Activated T-helper 1 cell treated with anti-CD3 and anti-CD28 coated beads, Interleukin-12 subunit alpha, Interleukin-12 subunit beta, Interleukin-2, Interleukin-4 antibody, amounts not matched to agents 30 ng/mL and 10 ng/mL and 1 ng/mL, durations not matched to agents 14 hours and 24 hours and 36 hours (primary cell): ENCODE results near the gene USP20. TPM values are rescaled to one million over a fixed set of nuclear protein-coding genes. Genes with fewer than 3 reads are reported as not detected.

Experiments used
- DNase-seq: peaks from one replicate; pipeline ENCODE4 v3.0.0; 2021; ENCODE audit warnings: low spot score
- H3K27ac Mint-ChIP-seq: one replicate; pipeline ENCODE4 v1.8.0; 2021; ENCODE audit warnings: mild to moderate bottlenecking, mixed read lengths
- H3K27me3 Mint-ChIP-seq: one replicate; pipeline ENCODE4 v1.8.0; 2022; ENCODE audit warnings: mild to moderate bottlenecking, moderate library complexity, mixed read lengths; ENCODE audit not compliant: insufficient read depth
- H3K36me3 Mint-ChIP-seq: one replicate; pipeline ENCODE4 v1.8.0; 2021; ENCODE audit warnings: low read depth, mixed read lengths
- H3K4me1 Mint-ChIP-seq: one replicate; pipeline ENCODE4 v1.8.0; 2021; ENCODE audit warnings: low read depth, mixed read lengths
- H3K4me3 Mint-ChIP-seq: one replicate; pipeline ENCODE4 v1.8.0; 2021; ENCODE audit warnings: mild to moderate bottlenecking, moderate library complexity, mixed read lengths
- H3K9me3 Mint-ChIP-seq: one replicate; pipeline ENCODE4 v1.8.0; 2021; ENCODE audit warnings: mixed read lengths
- intact Hi-C: fragments of 100-400 bp; cut with micrococcal nuclease; formaldehyde crosslinking; loops from one replicate; pipeline ENCODE4 v1.15.1; 2024
- total RNA-seq: library from RNA; stranded (reverse); gene quantifications from 2 replicates; pipeline ENCODE4 v1.2.3, GENCODE V29; 2022

Gene USP20
- total RNA-seq, 1 donor from 2014 or later, result 50.2 TPM

- H3K9me3 Mint-ChIP-seq, result no peaks in the 10 kb centered on the region
- intact Hi-C loops, result no loop called here
- no peaks in the 10 kb centered on the region for H3K27me3 Mint-ChIP-seq
- H3K4me1 Mint-ChIP-seq, result peaks cover 10% of the 10 kb centered on the region
- H3K36me3 Mint-ChIP-seq, result peaks cover 21% of the 10 kb centered on the region
- no peak for DNase-seq
- H3K27ac Mint-ChIP-seq, result no peak overlapping the region
- H3K4me3 Mint-ChIP-seq, result no peak overlapping the region
Observed at GRCh38 chr9:129916707-129917106, 81.4 kb downstream of the USP20 start.

GRCh38 chr9:129918296-129918950 is 83.2 kb downstream of the USP20 start:
- no peak for DNase-seq
- Mint-ChIP-seq H3K36me3 (peaks cover 27% of the 10 kb centered on the region), H3K4me1 (peaks cover 10% of the 10 kb centered on the region)

GRCh38 chr9:129919277-129919676 is 84.0 kb downstream of the USP20 start:
- intact Hi-C loops, result no loop called here
- H3K9me3 Mint-ChIP-seq, result no peaks in the 10 kb centered on the region
- no peak for DNase-seq
- peaks cover 33% of the 10 kb centered on the region for H3K36me3 Mint-ChIP-seq
- no peaks in the 10 kb centered on the region for H3K27me3 Mint-ChIP-seq
- H3K27ac Mint-ChIP-seq, result peak overlapping the region; percentile 53
- H3K4me3 Mint-ChIP-seq, result no peak overlapping the region
- H3K4me1 Mint-ChIP-seq, result peaks cover 10% of the 10 kb centered on the region

More at GRCh38 chr9:129918296-129918950, 83.2 kb downstream of the USP20 start:
- Mint-ChIP-seq H3K4me3 (no peak overlapping the region), H3K9me3 (no peaks in the 10 kb centered on the region), H3K27ac (no peak overlapping the region), H3K27me3 (no peaks in the 10 kb centered on the region)
- intact Hi-C loops, result no loop called here

- Mint-ChIP-seq H3K27me3 (no peaks in the 10 kb centered on the region), H3K36me3 (peaks cover 36% of the 10 kb centered on the region), H3K4me1 (peaks cover 10% of the 10 kb centered on the region), H3K27ac (no peak overlapping the region), H3K4me3 (no peak overlapping the region), H3K9me3 (no peaks in the 10 kb centered on the region)
- intact Hi-C loops, result no loop called here
- DNase-seq, result no peak
Observed at GRCh38 chr9:129919841-129920240, 84.6 kb downstream of the USP20 start.

- H3K27ac Mint-ChIP-seq, result no peak overlapping the region
- H3K4me1 Mint-ChIP-seq, result peaks cover 6% of the 10 kb centered on the region
- no peaks in the 10 kb centered on the region for H3K9me3 Mint-ChIP-seq
- H3K4me3 Mint-ChIP-seq, result no peak overlapping the region
- no peaks in the 10 kb centered on the region for H3K27me3 Mint-ChIP-seq
- peaks cover 35% of the 10 kb centered on the region for H3K36me3 Mint-ChIP-seq
- no peak for DNase-seq
- intact Hi-C loops, result no loop called here
Observed at GRCh38 chr9:129921905-129922304, 86.6 kb downstream of the USP20 start.

GRCh38 chr9:129923589-129923988 is 88.3 kb downstream of the USP20 start:
- Mint-ChIP-seq H3K9me3 (no peaks in the 10 kb centered on the region), H3K27me3 (no peaks in the 10 kb centered on the region), H3K4me3 (no peak overlapping the region), H3K27ac (no peak overlapping the region), H3K36me3 (peaks cover 33% of the 10 kb centered on the region), H3K4me1 (peaks cover 5% of the 10 kb centered on the region)
- intact Hi-C loops, result no loop called here
- DNase-seq, result no peak

GRCh38 chr9:129929496-129930125 is 94.4 kb downstream of the USP20 start:
- Mint-ChIP-seq H3K4me3 (no peak overlapping the region), H3K4me1 (peaks cover 40% of the 10 kb centered on the region), H3K27ac (no peak overlapping the region), H3K27me3 (no peaks in the 10 kb centered on the region), H3K9me3 (no peaks in the 10 kb centered on the region), H3K36me3 (peaks cover 39% of the 10 kb centered on the region)
- DNase-seq, result no peak
- intact Hi-C loops, result no loop called here

- Mint-ChIP-seq H3K4me3 (peak overlapping the region; percentile 37), H3K9me3 (no peaks in the 10 kb centered on the region), H3K27me3 (no peaks in the 10 kb centered on the region), H3K4me1 (peaks cover 49% of the 10 kb centered on the region), H3K27ac (peak overlapping the region; percentile 78), H3K36me3 (peaks cover 42% of the 10 kb centered on the region)
- DNase-seq, result peak; percentile 12
- intact Hi-C loops, result no loop called here
Observed at GRCh38 chr9:129930743-129931142, 95.5 kb downstream of the USP20 start.

Other genes starting within 250 kb of the USP20 start
- gene C9orf50, start 214.4 kb upstream of the USP20 start, total RNA-seq, result not detected in 2 replicates
- 67.1 and 67.3 TPM in 2 replicates for gene NTMT1, start 209.3 kb upstream of the USP20 start, total RNA-seq
- gene ASB6, start 193.3 kb upstream of the USP20 start, total RNA-seq, result 24.0 TPM in 2 replicates
- 6.2 and 7.8 TPM in 2 replicates for gene PRRX2, start 169.8 kb upstream of the USP20 start, total RNA-seq
- gene PTGES, start 82.4 kb upstream of the USP20 start, total RNA-seq, result 0.16 TPM in 1 of 2 replicates, not detected in the other
- gene TOR1B, start 32.3 kb upstream of the USP20 start, total RNA-seq, result 21.9 and 25.6 TPM in 2 replicates
- gene TOR1A, start 11.3 kb upstream of the USP20 start, total RNA-seq, result 61.3 and 62.1 TPM in 2 replicates
- gene C9orf78, start 183 bp upstream of the USP20 start, total RNA-seq, result 64.0 and 67.4 TPM in 2 replicates
- gene FNBP1, start 207.7 kb downstream of the USP20 start, total RNA-seq, result 195 and 202 TPM in 2 replicates
- 23.1 and 24.9 TPM in 2 replicates for gene GPR107, start 218.4 kb downstream of the USP20 start, total RNA-seq